GM21529 (cell line): ENCODE measurements around the gene PITX2.

Experiments
- ATAC-seq: cut with Tn5 transposase; IDR thresholded peaks from one replicate; pipeline ENCODE4 v1.9.1; 2021; ENCODE audit not compliant: unreplicated experiment

PITX2 gene

GRCh38 chr4:110624904-110625494 is 2.1 kb upstream of the PITX2 start:
- ATAC-seq: no peak

- no peak for ATAC-seq
These were observed 1.5 kb upstream of the PITX2 start for GRCh38 chr4:110624398-110624780.

GRCh38 chr4:110623718-110624397 is 981 bp upstream of the PITX2 start:
- no peak for ATAC-seq

DNA sequence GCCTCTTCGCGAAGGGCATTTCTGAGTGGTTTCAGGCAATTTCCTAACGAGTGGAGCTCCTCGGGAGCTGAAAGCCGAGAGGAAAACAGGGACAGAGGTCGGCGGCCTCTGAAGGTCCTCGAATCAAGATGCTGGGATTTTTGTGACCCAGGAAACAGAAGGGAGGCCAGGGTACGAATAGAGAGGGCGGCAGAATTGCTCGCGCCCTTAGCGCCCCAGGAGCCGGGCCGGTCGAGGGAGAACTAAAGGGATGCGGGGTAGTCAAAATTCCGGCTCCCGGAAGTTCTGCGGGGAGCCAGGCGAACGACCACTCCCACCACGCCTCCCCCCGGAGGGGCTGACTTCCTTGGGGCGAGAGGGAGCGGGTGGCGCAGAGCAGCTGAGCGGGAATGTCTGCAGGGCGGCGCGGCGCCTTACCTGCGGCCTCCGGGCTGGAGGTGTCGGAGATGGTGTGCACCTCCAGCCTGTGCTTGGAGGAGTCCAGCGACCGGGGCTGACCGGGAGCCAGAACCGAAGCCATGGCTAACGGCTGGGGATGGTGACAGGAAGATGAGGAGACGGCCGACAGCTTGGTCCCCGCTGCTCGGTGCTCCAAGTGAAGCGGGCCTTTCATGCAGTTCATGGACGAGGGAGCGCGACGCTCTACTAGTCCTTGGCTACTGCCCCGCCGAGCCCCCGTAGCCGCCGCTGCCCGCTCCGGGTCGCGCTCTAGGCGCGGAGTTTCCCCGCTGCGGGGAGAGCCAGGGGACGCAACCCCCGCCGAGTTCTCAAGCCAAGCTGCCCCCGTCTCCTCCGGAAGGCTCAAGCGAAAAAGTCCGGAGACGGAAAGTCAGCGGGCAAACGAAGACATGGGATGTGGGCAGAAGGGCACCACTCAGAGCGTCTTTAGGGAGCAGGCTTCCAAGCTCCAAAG is 782 bp downstream of the PITX2 start:
- ATAC-seq: no peak

- ATAC-seq: no peak
These were observed 1.5 kb downstream of the PITX2 start for GRCh38 chr4:110621328-110621812.

DNA sequence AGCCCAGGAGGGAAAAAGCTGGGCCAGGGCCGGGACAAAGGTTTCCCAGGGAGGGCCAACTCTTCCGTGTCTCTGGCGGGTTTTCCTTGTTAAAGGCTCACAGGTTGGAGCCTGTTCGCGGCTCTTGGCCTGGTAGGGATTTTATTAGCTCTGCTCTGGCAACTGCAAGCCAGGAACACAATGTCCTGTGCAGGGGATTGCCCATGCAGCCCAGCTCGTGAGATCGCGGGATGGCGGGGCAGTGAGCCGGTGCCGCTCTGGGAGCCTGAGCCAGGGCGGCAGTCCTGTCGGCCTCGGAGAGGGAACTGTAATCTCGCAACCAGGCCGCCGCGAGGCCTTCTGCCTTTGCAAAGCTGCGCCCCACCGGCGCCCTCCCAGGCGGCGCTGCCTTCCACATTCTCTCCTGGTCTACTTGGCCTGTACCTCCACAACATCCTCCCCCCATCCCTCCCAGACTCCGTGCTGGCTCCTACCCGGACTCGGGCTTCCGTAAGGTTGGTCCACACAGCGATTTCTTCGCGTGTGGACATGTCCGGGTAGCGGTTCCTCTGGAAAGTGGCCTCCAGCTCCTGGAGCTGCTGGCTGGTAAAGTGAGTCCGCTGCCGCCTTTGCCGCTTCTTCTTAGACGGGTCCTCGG is 2.1 kb downstream of the PITX2 start:
- no peak for ATAC-seq

DNA sequence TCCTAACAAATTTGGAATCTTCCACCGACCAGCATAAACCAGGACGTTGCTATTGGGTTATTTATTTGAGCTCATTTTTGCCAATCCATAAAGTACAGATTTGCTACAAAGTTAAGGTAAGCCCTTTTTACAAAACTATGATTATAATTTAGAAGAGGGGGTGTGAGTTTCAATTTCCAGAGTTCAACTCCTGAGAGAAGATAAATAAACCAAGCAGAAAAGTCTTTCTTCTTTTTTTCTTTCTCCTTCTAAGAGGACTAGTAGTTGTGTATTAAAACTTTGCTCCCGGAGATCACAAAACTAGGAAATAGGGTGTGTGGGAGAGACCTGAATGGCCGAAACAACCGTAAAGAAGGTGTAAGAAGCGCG is 2.6 kb downstream of the PITX2 start:
- ATAC-seq: no peak

- no peak for ATAC-seq
These were observed 3.2 kb downstream of the PITX2 start for GRCh38 chr4:110619463-110620247.

DNA sequence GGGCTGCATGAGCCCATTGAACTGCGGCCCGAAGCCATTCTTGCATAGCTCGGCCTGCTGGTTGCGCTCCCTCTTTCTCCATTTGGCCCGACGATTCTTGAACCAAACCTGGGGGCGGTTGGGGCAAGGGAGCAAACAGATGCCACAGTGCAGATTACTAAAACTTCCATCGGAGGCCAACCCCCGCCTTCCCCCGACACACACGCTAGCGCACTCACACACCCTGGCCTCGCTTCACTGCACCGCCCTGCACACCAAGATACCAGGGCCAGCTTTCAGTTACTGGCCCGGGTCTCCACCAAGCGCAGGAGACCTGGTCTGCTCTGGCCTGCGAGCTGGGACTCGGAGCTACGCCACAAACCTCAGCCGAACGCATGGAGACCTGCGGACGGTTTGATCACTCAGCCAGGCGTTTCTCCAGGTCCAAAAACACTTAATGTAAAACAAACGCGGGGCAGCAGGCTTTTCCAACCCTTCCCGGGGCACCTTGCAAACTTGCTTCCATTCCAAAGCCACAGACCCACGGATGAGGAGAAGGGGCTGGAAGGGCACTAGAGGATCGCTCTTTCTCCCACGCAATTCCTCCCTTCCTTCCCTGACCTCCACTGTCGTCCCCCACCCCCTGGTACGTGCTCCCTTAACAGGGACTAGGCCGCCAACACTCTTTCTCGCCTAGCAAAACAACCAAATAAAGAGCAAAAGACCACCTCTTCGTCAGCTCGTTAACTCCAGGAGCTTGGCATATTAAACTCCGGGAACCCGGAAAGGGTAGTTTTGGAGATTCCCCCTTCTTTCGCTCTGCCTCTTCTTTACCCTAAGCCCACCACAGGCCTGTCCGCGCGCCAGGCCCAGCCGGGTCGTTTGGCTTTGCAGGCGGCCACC is 4.1 kb downstream of the PITX2 start:
- no peak for ATAC-seq

DNA sequence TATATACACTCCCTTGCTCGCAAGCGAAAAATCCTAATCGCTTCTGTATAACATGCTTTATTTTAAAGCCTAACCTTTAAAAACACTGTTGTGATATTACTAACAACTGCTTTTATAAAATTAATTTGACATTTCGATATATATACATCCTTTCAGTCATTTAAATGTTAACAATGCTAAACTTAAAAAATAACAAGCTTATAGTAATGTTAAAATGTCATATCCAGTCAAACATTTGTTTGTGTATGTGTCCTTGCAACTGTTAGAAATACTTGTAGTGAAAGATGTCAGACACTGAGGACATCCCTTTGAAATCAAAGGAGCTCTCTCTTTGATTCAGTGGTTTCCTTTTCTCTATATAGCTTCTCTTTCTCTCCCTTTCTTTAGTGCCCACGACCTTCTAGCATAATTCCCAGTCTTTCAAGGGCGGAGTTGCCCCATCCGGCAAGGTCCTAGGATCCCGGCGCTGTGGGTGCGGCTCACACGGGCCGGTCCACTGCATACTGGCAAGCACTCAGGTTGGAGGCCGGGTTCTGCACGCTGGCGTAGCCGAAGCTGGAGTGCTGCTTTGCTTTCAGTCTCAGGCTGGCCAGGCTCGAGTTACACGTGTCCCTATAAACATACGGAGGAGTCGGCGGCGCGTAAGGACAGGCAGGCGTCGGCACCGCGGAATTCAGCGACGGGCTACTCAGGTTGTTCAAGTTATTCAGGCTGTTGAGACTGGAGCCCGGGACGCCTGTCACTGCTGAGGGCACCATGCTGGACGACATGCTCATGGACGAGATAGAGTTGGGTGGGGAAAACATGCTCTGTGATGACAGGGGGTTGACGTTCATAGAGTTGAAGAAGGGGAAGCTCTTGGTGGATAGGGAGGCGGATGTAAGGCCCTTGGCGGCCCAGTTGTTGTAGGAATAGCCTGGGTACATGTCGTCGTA is 5.0 kb downstream of the PITX2 start:
- no peak for ATAC-seq

GRCh38 chr4:110617075-110617640 is 5.7 kb downstream of the PITX2 start:
- ATAC-seq: no peak

GRCh38 chr4:110616238-110617074 is 6.4 kb downstream of the PITX2 start:
- no peak for ATAC-seq

DNA sequence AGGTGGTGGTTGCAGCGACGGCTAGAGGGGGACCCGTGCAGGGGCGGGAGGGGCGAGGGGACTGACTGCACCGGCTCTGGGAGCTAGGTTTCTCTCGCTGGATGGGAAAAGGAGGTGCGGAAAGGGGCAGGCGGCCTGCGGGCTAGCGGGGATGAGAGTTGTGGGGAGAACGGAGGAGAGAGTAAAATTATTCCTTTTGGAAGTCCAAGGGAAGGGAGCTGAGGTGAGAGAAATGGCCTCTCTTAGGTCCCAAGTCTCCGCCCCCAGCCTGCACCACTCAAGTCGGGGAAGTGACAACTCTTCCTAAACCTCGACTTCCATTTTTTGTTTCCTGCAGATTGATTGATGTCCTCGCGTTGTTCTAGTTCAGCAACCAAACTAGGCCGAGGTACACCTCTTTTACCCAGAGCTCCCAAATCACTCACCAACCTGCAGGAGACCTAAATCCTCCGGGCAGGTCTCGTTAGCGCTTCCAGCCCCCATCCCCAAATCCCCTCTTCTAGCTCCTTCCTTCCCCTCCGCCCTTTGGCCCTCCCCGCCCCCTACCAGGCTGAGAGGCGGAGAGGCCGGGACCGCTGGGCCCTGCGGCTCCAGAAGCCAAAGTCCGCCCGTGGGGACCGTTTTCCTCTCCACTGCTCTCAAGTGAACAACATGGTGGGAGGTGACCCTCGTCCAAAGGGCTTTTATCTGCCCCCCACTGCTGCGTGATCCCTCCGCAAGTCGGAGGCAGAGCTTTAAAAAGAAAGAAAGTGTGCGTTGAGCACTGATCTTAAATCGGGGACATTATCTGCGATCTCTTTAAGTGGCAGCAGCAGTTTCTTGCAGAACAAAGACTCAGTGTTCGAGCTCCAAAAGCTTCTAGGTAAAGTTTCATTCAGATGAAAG is 7.3 kb downstream of the PITX2 start:
- no peak for ATAC-seq

GRCh38 chr4:110614976-110615352 is 7.9 kb downstream of the PITX2 start:
- ATAC-seq: no peak

DNA sequence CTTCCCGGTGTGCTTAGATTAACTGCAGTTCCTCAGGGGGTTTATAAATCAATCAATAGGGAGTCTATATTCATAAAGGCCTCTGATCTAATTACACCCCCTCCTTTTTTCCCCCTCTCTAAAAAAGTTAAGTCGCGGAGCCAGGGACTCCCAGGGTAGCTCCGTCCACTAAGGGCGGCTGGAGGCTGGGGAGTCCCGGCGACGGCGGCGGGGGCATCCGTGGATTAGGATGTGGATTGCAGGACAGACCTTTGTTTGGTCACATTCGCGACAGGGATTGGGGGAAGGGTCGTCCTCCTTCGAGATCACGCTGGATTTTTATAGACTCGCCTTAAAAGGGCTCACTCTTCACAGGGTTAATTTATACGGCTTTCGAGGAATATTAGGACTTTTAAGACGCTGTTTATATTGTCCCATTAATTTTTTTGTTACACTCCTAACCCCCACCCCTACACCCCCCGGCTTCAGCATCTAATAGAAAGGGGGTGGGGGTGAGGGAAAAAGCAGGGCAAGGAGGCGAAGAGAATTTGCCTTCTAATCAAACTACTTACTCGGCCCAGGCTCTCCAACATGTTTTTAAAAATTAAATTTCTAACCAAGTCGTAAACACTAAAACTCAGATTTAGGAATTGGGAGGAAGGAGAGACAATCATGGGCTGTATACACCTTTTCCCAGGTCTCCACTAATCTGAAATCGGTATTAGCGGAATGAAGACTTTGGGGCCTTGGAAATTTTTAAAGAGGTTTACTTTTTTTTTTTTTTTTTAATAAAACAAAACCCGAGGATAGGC is 8.5 kb downstream of the PITX2 start:
- ATAC-seq: no peak

- no peak for ATAC-seq
These were observed 9.1 kb downstream of the PITX2 start for GRCh38 chr4:110613745-110614144.
